GM20000 (cell line): Measurements from ENCODE around the gene EIF1B.
"Not testable (repeated sequence)": the region's sequence is repeated elsewhere in the genome, so short reads cannot be mapped to it uniquely, and the experiment has no call there.

Experiments
- DNase-seq: peaks from one replicate; pipeline ENCODE4 v3.0.0; 2012; ENCODE audit warnings: low spot score
- TF ChIP-seq, protein P1 (sequence below): IDR thresholded peaks from 2 replicates; pipeline ENCODE4 v1.5.1; 2012; ENCODE audit warnings: mild to moderate bottlenecking, control low read depth; ENCODE audit errors: extremely low read depth, missing control alignments

EIF1B gene

DNA sequence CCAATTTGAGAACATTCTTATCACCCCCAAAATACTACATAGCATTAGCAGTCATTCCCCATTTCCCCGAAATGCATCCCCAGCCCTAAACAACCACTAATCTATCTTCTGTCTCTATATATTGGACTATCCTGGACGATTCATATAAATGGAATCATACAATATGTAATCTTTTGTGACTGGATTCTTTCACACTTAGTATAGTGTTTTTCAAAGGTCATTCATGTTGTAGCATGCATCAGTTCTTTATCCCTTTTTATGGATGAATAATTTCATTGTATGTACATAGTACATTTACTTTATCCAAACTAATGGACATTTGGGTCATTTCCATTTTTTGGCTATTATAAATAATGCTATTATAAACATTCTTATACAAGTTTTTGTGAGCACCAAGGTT is 27.5 kb upstream of the EIF1B start:
- TF ChIP-seq, protein P1, sequence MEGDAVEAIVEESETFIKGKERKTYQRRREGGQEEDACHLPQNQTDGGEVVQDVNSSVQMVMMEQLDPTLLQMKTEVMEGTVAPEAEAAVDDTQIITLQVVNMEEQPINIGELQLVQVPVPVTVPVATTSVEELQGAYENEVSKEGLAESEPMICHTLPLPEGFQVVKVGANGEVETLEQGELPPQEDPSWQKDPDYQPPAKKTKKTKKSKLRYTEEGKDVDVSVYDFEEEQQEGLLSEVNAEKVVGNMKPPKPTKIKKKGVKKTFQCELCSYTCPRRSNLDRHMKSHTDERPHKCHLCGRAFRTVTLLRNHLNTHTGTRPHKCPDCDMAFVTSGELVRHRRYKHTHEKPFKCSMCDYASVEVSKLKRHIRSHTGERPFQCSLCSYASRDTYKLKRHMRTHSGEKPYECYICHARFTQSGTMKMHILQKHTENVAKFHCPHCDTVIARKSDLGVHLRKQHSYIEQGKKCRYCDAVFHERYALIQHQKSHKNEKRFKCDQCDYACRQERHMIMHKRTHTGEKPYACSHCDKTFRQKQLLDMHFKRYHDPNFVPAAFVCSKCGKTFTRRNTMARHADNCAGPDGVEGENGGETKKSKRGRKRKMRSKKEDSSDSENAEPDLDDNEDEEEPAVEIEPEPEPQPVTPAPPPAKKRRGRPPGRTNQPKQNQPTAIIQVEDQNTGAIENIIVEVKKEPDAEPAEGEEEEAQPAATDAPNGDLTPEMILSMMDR, result no peak

GRCh38 chr3:40283057-40283456 is 26.4 kb upstream of the EIF1B start:
- DNase-seq, result not testable (repeated sequence)

More for the DNA sequence above, 27.5 kb upstream of the EIF1B start:
- no peak for DNase-seq

DNA sequence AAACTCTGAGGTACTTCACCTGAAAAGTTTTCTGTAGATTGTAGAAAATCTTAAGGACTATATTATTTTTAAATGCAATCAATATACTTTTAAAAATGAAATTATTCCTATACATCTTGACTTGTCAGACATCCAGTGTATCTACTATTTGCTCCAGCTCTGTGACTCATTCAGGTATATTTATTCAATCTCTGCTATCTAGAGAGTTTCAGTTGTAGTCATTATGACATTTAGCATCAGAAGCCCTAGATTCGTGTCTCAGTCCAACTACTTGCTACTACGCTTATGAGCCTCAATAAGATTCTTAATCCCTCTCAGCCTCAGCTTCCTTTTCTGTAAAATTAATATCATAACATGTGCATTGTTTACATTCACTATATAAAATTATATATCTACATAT is 22.3 kb upstream of the EIF1B start:
- TF ChIP-seq, protein P1, result no peak
- DNase-seq, result no peak

DNA sequence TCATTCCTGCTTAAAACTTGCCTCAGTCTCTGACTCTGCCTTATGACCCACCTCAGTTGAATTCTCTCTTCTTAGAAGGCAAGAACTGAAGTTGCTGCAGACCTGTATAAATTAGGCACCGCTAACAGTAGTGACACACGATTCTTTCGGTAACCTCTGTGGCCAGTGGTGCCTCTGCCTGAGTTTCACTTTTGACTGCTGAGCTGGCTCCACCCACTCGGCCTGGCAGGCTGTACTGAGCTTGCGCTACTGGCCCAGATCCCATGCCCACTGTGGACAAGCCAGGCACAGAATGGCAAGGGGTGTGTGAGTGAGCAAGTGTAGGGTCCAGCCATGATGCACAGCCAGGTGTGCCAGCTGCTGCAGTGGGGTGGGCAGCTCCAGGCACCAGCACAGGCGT is 19.1 kb upstream of the EIF1B start:
- no peak for DNase-seq
- TF ChIP-seq, protein P1, result no peak

DNA sequence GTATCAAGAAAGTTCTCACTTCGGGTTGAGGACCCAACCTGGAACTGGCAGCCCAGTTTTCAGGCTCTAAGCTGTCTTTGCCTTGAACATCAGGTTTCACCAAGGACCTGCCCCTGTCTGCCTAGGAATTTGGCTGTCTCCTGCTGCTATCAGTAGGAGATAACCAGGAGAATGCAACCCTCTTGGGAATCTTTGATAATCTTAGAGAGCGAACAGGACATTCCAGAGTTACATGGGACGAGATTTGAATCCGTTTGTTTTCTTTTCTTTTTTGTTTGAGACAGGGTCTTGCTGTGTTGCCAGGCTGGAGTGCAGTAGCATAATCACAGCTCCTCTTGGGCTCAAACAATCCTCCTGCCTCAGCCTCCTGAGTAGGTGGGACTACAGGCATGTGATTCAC is 18.0 kb upstream of the EIF1B start:
- no peak for DNase-seq
- TF ChIP-seq, protein P1, result no peak

GRCh38 chr3:40292637-40293349 is 16.7 kb upstream of the EIF1B start:
- TF ChIP-seq, protein P1, result no peak
- DNase-seq, result no peak

DNA sequence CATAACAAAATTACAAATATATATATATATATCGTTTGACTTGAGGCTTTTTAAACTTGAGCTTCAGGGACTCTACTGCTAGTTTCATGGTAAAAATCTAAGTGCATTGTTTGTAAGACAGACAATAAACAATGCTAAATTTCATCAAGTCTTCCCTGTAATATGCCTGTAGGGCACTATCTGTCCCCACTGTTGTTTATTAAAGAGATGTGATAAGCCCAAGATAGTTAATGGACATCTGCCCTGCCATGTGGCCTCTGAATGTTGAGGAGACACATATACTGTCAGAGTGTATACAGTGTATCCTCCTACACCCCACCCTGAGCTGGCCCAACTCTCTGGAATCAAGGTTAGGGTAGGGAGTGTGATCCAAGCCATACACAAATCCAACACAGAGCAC is 15.1 kb upstream of the EIF1B start:
- TF ChIP-seq, protein P1, result no peak

DNA sequence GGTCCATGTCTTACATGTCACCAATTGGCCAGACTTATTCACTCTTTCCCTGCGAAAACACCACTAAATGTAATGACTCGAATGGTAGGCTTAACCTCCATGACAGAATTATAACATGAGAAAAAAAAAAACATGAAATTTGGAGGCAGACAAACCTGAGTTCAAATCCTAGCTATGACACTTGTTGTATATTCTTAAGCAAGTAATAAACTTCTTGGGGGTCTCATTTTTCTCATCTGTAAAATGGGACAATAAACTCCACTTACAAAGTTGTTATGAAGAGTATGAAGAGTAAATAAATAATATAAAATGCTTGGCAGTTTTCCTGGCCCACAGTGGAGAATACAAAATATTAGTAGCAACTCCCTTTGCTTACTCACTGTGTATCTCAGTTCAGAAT is 11.4 kb upstream of the EIF1B start:
- DNase-seq, result no peak
- TF ChIP-seq, protein P1, result no peak

More for the DNA sequence above, 15.1 kb upstream of the EIF1B start:
- no peak for DNase-seq
